ENCODE results near the gene CADPS2.

Gene CADPS2

GRCh38 chr7:122429926-122430325 lies 456.3 kb downstream of the CADPS2 start:
- H3K27me3 ChIP-seq (ENCODE audit: control insufficient read depth in 3 of 3, insufficient read depth in 3 of 3, low read depth in 1 of 3, low read length in 3 of 3): no peaks in the 10 kb centered on the region
- no peaks in the 10 kb centered on the region for H3K9me3 ChIP-seq (replicated peaks in 1 of 2; ENCODE audit: control insufficient read depth in 2 of 2, insufficient read depth in 1 of 2, low read depth in 1 of 2, low read length in 2 of 2)
- H2AK5ac ChIP-seq (ENCODE audit: low read depth, low read length): no peak overlapping the region
- H3K18ac ChIP-seq (ENCODE audit: low read length): no peak overlapping the region
- no peak for DNase-seq (ENCODE audit: low spot score)
- no peaks in the 10 kb centered on the region for H3K36me3 ChIP-seq (replicated peaks in 1 of 2; ENCODE audit: control insufficient read depth in 2 of 2, insufficient read depth in 2 of 2, low read length in 2 of 2)
- H3K4me2 ChIP-seq (ENCODE audit: insufficient read depth, low read length, poor library complexity, severe bottlenecking): no peak overlapping the region
- H3K4me3 ChIP-seq (ENCODE audit: low read length in 2 of 2): no peak overlapping the region
- no peak overlapping the region for H3K23ac ChIP-seq (ENCODE audit: low read depth, low read length, poor library complexity)
- H2BK15ac ChIP-seq (ENCODE audit: low read length): no peak overlapping the region
- no peak overlapping the region for H2BK120ac ChIP-seq (ENCODE audit: low read depth, low read length)
- H2AFZ ChIP-seq (ENCODE audit: low read length): peak overlapping the region; percentile 45
- H4K91ac ChIP-seq (ENCODE audit: low read depth, low read length, poor library complexity): no peak overlapping the region
- no peak overlapping the region for H3K14ac ChIP-seq (ENCODE audit: low read length)
- no peak overlapping the region for H3K9ac ChIP-seq (ENCODE audit: low read depth, low read length, poor library complexity)
- no peak overlapping the region for H2BK12ac ChIP-seq (ENCODE audit: low read length)
- H3K4me1 ChIP-seq (ENCODE audit: control insufficient read depth in 2 of 2, insufficient read depth in 1 of 2, low read depth in 1 of 2, low read length in 2 of 2): peaks cover 16 to 23% of the 10 kb centered on the region in 2 donors
- H3K4ac ChIP-seq (ENCODE audit: low read length): no peak overlapping the region
- no peaks in the 10 kb centered on the region for H3K79me1 ChIP-seq (ENCODE audit: low read depth, low read length)
- no peak overlapping the region for H2BK5ac ChIP-seq (ENCODE audit: low read length)
- H4K8ac ChIP-seq (ENCODE audit: low read depth, low read length): no peak overlapping the region
- no peak overlapping the region for H3K27ac ChIP-seq (replicated peaks; ENCODE audit: low read length)
- WGBS, 2 donors (ENCODE audit: extremely low coverage in 2 of 2, insufficient read length in 2 of 2, insufficient replicate concordance in 1 of 2): no CpG with 5 or more reads among the region's 2 CpGs

- Histone ChIP-seq H3K18ac (ENCODE audit: low read length) (peak overlapping the region; percentile 42), H3K23ac (ENCODE audit: low read depth, low read length, poor library complexity) (no peak overlapping the region), H2AK5ac (ENCODE audit: low read depth, low read length) (no peak overlapping the region), H3K14ac (ENCODE audit: low read length) (no peak overlapping the region), H4K91ac (ENCODE audit: low read depth, low read length, poor library complexity) (no peak overlapping the region), H3K4me3 (ENCODE audit: low read length in 2 of 2) (no peak overlapping the region), H2BK12ac (ENCODE audit: low read length) (peak overlapping the region; percentile 92), H3K9ac (ENCODE audit: low read depth, low read length, poor library complexity) (no peak overlapping the region), H3K4me1 (ENCODE audit: control insufficient read depth in 2 of 2, insufficient read depth in 1 of 2, low read depth in 1 of 2, low read length in 2 of 2) (peaks cover 5 to 16% of the 10 kb centered on the region in 2 donors), H3K27ac (replicated peaks; ENCODE audit: low read length) (no peak overlapping the region), H2BK15ac (ENCODE audit: low read length) (no peak overlapping the region), H3K79me1 (ENCODE audit: low read depth, low read length) (no peaks in the 10 kb centered on the region), H2BK5ac (ENCODE audit: low read length) (no peak overlapping the region), H2AFZ (ENCODE audit: low read length) (peak overlapping the region; percentile 32), H3K4ac (ENCODE audit: low read length) (no peak overlapping the region), H3K27me3 (ENCODE audit: control insufficient read depth in 3 of 3, insufficient read depth in 3 of 3, low read depth in 1 of 3, low read length in 3 of 3) (no peaks in the 10 kb centered on the region), H2BK120ac (ENCODE audit: low read depth, low read length) (no peak overlapping the region), H4K8ac (ENCODE audit: low read depth, low read length) (no peak overlapping the region), H3K36me3 (replicated peaks in 1 of 2; ENCODE audit: control insufficient read depth in 2 of 2, insufficient read depth in 2 of 2, low read length in 2 of 2) (no peaks in the 10 kb centered on the region), H3K9me3 (replicated peaks in 1 of 2; ENCODE audit: control insufficient read depth in 2 of 2, insufficient read depth in 1 of 2, low read depth in 1 of 2, low read length in 2 of 2) (no peaks in the 10 kb centered on the region), H3K4me2 (ENCODE audit: insufficient read depth, low read length, poor library complexity, severe bottlenecking) (no peak overlapping the region)
- no peak for DNase-seq (ENCODE audit: low spot score)
- WGBS, 2 donors (ENCODE audit: extremely low coverage in 2 of 2, insufficient read length in 2 of 2, insufficient replicate concordance in 1 of 2): no CpG with 5 or more reads among the region's 1 CpG
Measured at GRCh38 chr7:122425731-122426130, 460.5 kb downstream of the CADPS2 start.

GRCh38 chr7:122423591-122423990 lies 462.7 kb downstream of the CADPS2 start:
- Histone ChIP-seq H3K18ac (ENCODE audit: low read length) (no peak overlapping the region), H3K9ac (ENCODE audit: low read depth, low read length, poor library complexity) (no peak overlapping the region), H4K8ac (ENCODE audit: low read depth, low read length) (no peak overlapping the region), H3K4me3 (ENCODE audit: low read length in 2 of 2) (no peak overlapping the region), H2BK15ac (ENCODE audit: low read length) (no peak overlapping the region), H3K36me3 (replicated peaks in 1 of 2; ENCODE audit: control insufficient read depth in 2 of 2, insufficient read depth in 2 of 2, low read length in 2 of 2) (no peaks in the 10 kb centered on the region), H2BK120ac (ENCODE audit: low read depth, low read length) (no peak overlapping the region), H2AFZ (ENCODE audit: low read length) (no peak overlapping the region), H3K4me2 (ENCODE audit: insufficient read depth, low read length, poor library complexity, severe bottlenecking) (no peak overlapping the region), H3K23ac (ENCODE audit: low read depth, low read length, poor library complexity) (no peak overlapping the region), H2AK5ac (ENCODE audit: low read depth, low read length) (no peak overlapping the region), H2BK5ac (ENCODE audit: low read length) (no peak overlapping the region), H2BK12ac (ENCODE audit: low read length) (no peak overlapping the region), H3K4me1 (ENCODE audit: control insufficient read depth in 2 of 2, insufficient read depth in 1 of 2, low read depth in 1 of 2, low read length in 2 of 2) (peaks cover 2 to 6% of the 10 kb centered on the region in 2 donors), H3K14ac (ENCODE audit: low read length) (no peak overlapping the region), H3K9me3 (replicated peaks in 1 of 2; ENCODE audit: control insufficient read depth in 2 of 2, insufficient read depth in 1 of 2, low read depth in 1 of 2, low read length in 2 of 2) (no peaks in the 10 kb centered on the region), H3K27me3 (ENCODE audit: control insufficient read depth in 3 of 3, insufficient read depth in 3 of 3, low read depth in 1 of 3, low read length in 3 of 3) (no peaks in the 10 kb centered on the region), H3K4ac (ENCODE audit: low read length) (no peak overlapping the region), H4K91ac (ENCODE audit: low read depth, low read length, poor library complexity) (no peak overlapping the region), H3K27ac (replicated peaks; ENCODE audit: low read length) (no peak overlapping the region), H3K79me1 (ENCODE audit: low read depth, low read length) (no peaks in the 10 kb centered on the region)
- WGBS, 2 donors (ENCODE audit: extremely low coverage in 2 of 2, insufficient read length in 2 of 2, insufficient replicate concordance in 1 of 2): no CpG with 5 or more reads among the region's 4 CpGs
- no peak for DNase-seq (ENCODE audit: low spot score)

GRCh38 chr7:122416336-122416735 lies 469.9 kb downstream of the CADPS2 start:
- no CpG with 5 or more reads among the region's 2 CpGs for WGBS, 2 donors (ENCODE audit: extremely low coverage in 2 of 2, insufficient read length in 2 of 2, insufficient replicate concordance in 1 of 2)
- H2AK5ac ChIP-seq (ENCODE audit: low read depth, low read length): no peak overlapping the region
- no peaks in the 10 kb centered on the region for H3K36me3 ChIP-seq (replicated peaks in 1 of 2; ENCODE audit: control insufficient read depth in 2 of 2, insufficient read depth in 2 of 2, low read length in 2 of 2)
- no peaks in the 10 kb centered on the region for H3K9me3 ChIP-seq (replicated peaks in 1 of 2; ENCODE audit: control insufficient read depth in 2 of 2, insufficient read depth in 1 of 2, low read depth in 1 of 2, low read length in 2 of 2)
- H3K18ac ChIP-seq (ENCODE audit: low read length): no peak overlapping the region
- no peak overlapping the region for H2BK120ac ChIP-seq (ENCODE audit: low read depth, low read length)
- no peak overlapping the region for H4K91ac ChIP-seq (ENCODE audit: low read depth, low read length, poor library complexity)
- H3K4me2 ChIP-seq (ENCODE audit: insufficient read depth, low read length, poor library complexity, severe bottlenecking): no peak overlapping the region
- H2BK12ac ChIP-seq (ENCODE audit: low read length): no peak overlapping the region
- no peak overlapping the region for H3K9ac ChIP-seq (ENCODE audit: low read depth, low read length, poor library complexity)
- no peak overlapping the region for H3K23ac ChIP-seq (ENCODE audit: low read depth, low read length, poor library complexity)
- peak overlapping the region; percentile 43 for H2AFZ ChIP-seq (ENCODE audit: low read length)
- H3K4me1 ChIP-seq (ENCODE audit: control insufficient read depth in 2 of 2, insufficient read depth in 1 of 2, low read depth in 1 of 2, low read length in 2 of 2): peaks cover 10 to 29% of the 10 kb centered on the region in 2 donors
- H3K4me3 ChIP-seq (ENCODE audit: low read length in 2 of 2): no peak overlapping the region
- H3K79me1 ChIP-seq (ENCODE audit: low read depth, low read length): no peaks in the 10 kb centered on the region
- H4K8ac ChIP-seq (ENCODE audit: low read depth, low read length): no peak overlapping the region
- no peak overlapping the region for H2BK15ac ChIP-seq (ENCODE audit: low read length)
- no peak overlapping the region for H3K4ac ChIP-seq (ENCODE audit: low read length)
- no peak overlapping the region for H3K14ac ChIP-seq (ENCODE audit: low read length)
- no peaks in the 10 kb centered on the region for H3K27me3 ChIP-seq (ENCODE audit: control insufficient read depth in 3 of 3, insufficient read depth in 3 of 3, low read depth in 1 of 3, low read length in 3 of 3)
- H2BK5ac ChIP-seq (ENCODE audit: low read length): no peak overlapping the region
- no peak overlapping the region for H3K27ac ChIP-seq (replicated peaks; ENCODE audit: low read length)
- no peak for DNase-seq (ENCODE audit: low spot score)
